GM12878 (cell line): ENCODE measurements around the gene GJB1. TPM values are rescaled to one million over a fixed set of nuclear protein-coding genes. Genes with fewer than 3 reads are reported as not detected.

Experiments
- ATAC-seq: fragments of 200-7000 bp; cut with Tn5 transposase; 3 replicates; pipeline ENCODE4 v1.9.1; 2020; ENCODE audit warnings: mild to moderate bottlenecking, moderate library complexity
- BruUV-seq: library from RNA; stranded (reverse); fragments of 400-500 nt; replicated peaks from 2 replicates; lab custom pipeline; 2021; lab: Mats Ljungman, UMichigan
- CTCF ChIA-PET: fragments of 300-600 bp; sonication (Branson Sonifier 250); formaldehyde crosslinking; extraction: SDS; loops from one replicate; lab custom pipeline; 2021; ENCODE audit warnings: inconsistent platforms; lab: Yijun Ruan, JAX
- POLR2A ChIA-PET: fragments of 350-600 bp; formaldehyde crosslinking; extraction: SDS; loops from one replicate; lab custom pipeline; 2021; ENCODE audit warnings: inconsistent platforms; lab: Charles Lee
- RAD21 ChIA-PET: fragments of 300-600 bp; sonication (Branson Sonifier 250); formaldehyde crosslinking; loops from one replicate; lab custom pipeline; 2023; ENCODE audit warnings: antibody characterized with exemption; ENCODE audit not compliant: unreplicated experiment; lab: Charles Lee
- SMC1A ChIA-PET: fragments of 300-600 bp; sonication (Branson Sonifier 250); formaldehyde crosslinking; loops from one replicate; lab custom pipeline; 2023; ENCODE audit not compliant: unreplicated experiment, uncharacterized antibody; lab: Charles Lee
- DNase-seq: peaks from one replicate; pipeline ENCODE4 v3.0.0-alpha.2; 2011; ENCODE audit warnings: low read depth, low spot score
- FAIRE-seq: peaks from 3 replicates; lab custom pipeline; 2011; peaks lifted over from hg19 to GRCh38; lab: Jason Lieb, UNC
- H2AFZ ChIP-seq: 2 replicates; pipeline ENCODE4 v1.6.0; 2011; ENCODE audit warnings: low read depth, low read length, control low read depth; ENCODE audit not compliant: control insufficient read depth
- H3K27ac ChIP-seq: 2 replicates; pipeline ENCODE4 v1.5.1; 2011; ENCODE audit warnings: control low read depth; ENCODE audit not compliant: control insufficient read depth, insufficient read depth
- H3K27me3 ChIP-seq, 2 experiments: replicated peaks in 1 of 2; 2 replicates each; pipeline versions ENCODE4 v1.6.0 to v1.6.1; 2011; ENCODE audit warnings: low read length in 1 of 2; ENCODE audit not compliant: control insufficient read depth in 2 of 2, insufficient read depth in 2 of 2
- H3K36me3 ChIP-seq, 2 experiments: 2 replicates each; pipeline ENCODE4 v1.5.1; 2011; ENCODE audit warnings: low read length in 1 of 2; ENCODE audit not compliant: control insufficient read depth in 2 of 2, insufficient read depth in 2 of 2
- H3K4me1 ChIP-seq: 2 replicates; pipeline ENCODE4 v1.6.1; 2011; ENCODE audit warnings: mild to moderate bottlenecking, low read length, moderate library complexity, mixed read lengths; ENCODE audit not compliant: control insufficient read depth, insufficient read depth
- H3K4me2 ChIP-seq: 2 replicates; pipeline ENCODE4 v1.6.0; 2011; ENCODE audit warnings: control low read depth; ENCODE audit not compliant: control insufficient read depth, insufficient read depth
- H3K4me3 ChIP-seq: fragments of 200-600 bp; sonication (generic); 2 replicates; pipeline ENCODE4 v1.5.1; 2016
- H3K79me2 ChIP-seq: 2 replicates; pipeline ENCODE4 v1.6.0; 2011; ENCODE audit warnings: low read length; ENCODE audit not compliant: control insufficient read depth, insufficient read depth
- H3K9ac ChIP-seq: 2 replicates; pipeline ENCODE4 v1.8.0; 2011; ENCODE audit warnings: low read length, control low read depth, mixed read lengths; ENCODE audit not compliant: control insufficient read depth, insufficient read depth
- H3K9me3 ChIP-seq: replicated peaks from 3 replicates; pipeline ENCODE4 v1.5.1; 2011; ENCODE audit warnings: mild to moderate bottlenecking, low read length; ENCODE audit not compliant: control insufficient read depth, insufficient read depth
- H4K20me1 ChIP-seq: 2 replicates; pipeline ENCODE4 v1.6.0; 2011; ENCODE audit not compliant: control insufficient read depth, insufficient read depth
- BCLAF1 ChIP-seq: fragments of 450-650 bp; IDR thresholded peaks from 2 replicates; pipeline ENCODE4 v1.6.1; 2017; ENCODE audit warnings: antibody characterized with exemption, mild to moderate bottlenecking, moderate library complexity
- CHD1 ChIP-seq: IDR thresholded peaks from 2 replicates; pipeline ENCODE4 v1.6.1; 2012; ENCODE audit warnings: low read depth, low read length, improper control_type of control experiment
- E4F1 ChIP-seq: fragments of 450-650 bp; IDR thresholded peaks from 2 replicates; pipeline ENCODE4 v1.6.1; 2018; ENCODE audit warnings: borderline replicate concordance, mild to moderate bottlenecking; ENCODE audit not compliant: partially characterized antibody
- EGR1 ChIP-seq, 2 experiments: IDR thresholded peaks; 1 replicate in 1 of 2; 2 replicates in 1 of 2; pipeline ENCODE4 v1.6.1; 2011 to 2012; ENCODE audit warnings: low read depth in 2 of 2, low read length in 2 of 2, borderline replicate concordance in 1 of 2, mild to moderate bottlenecking in 1 of 2, moderate library complexity in 1 of 2
- GATAD2B ChIP-seq: fragments of 450-650 bp; conservative IDR thresholded peaks from 2 replicates; pipeline ENCODE4 v1.6.1; 2017; ENCODE audit warnings: low read depth, mild to moderate bottlenecking, moderate library complexity
- HDAC2 ChIP-seq: fragments of 200-600 bp; sonication (generic); IDR thresholded peaks from 2 replicates; pipeline ENCODE4 v1.6.1; 2017
- HDGF ChIP-seq: fragments of 450-650 bp; IDR thresholded peaks from 2 replicates; pipeline ENCODE4 v1.6.1; 2016; ENCODE audit warnings: antibody characterized with exemption
- MAX ChIP-seq: IDR thresholded peaks from 2 replicates; pipeline ENCODE4 v1.6.1; 2012; ENCODE audit warnings: low read depth, low read length, improper control_type of control experiment
- NFIC ChIP-seq: IDR thresholded peaks from 2 replicates; pipeline ENCODE4 v1.6.1; 2012; ENCODE audit warnings: low read depth, mild to moderate bottlenecking, inconsistent platforms, low read length, moderate library complexity
- NKRF ChIP-seq: fragments of 450-650 bp; conservative IDR thresholded peaks from 2 replicates; pipeline ENCODE4 v1.6.1; 2017; ENCODE audit warnings: mild to moderate bottlenecking, moderate library complexity
- RBBP5 ChIP-seq: fragments of 200-600 bp; sonication (generic); conservative IDR thresholded peaks from 2 replicates; pipeline ENCODE4 v1.6.1; 2016
- RUNX3 ChIP-seq: IDR thresholded peaks from 2 replicates; pipeline ENCODE4 v1.6.1; 2012; ENCODE audit warnings: low read length, inconsistent platforms
- TAF1 ChIP-seq: IDR thresholded peaks from 2 replicates; pipeline ENCODE4 v1.6.1; 2011; ENCODE audit warnings: mild to moderate bottlenecking, low read depth, low read length, borderline replicate concordance
- USF1 ChIP-seq: IDR thresholded peaks from 2 replicates; pipeline ENCODE4 v1.6.1; 2011; ENCODE audit warnings: borderline replicate concordance, low read depth, mild to moderate bottlenecking, moderate library complexity, mixed read lengths, low read length; ENCODE audit not compliant: insufficient read depth; ENCODE audit errors: extremely low read length
- WGBS: methylation state at CpG from one replicate; pipeline ENCODE4 v1.1.6; 2016; ENCODE audit warnings: low lambda C conversion rate; ENCODE audit not compliant: insufficient replicate concordance, insufficient coverage; ENCODE audit errors: missing lambda C conversion rate; 5-methylcytosine and 5-hydroxymethylcytosine counted together
- in situ Hi-C: fragments of 300-500 bp; cut with MboI; formaldehyde crosslinking; loops from 9 replicates; pipeline ENCODE4 v1.14.3; 2018; ENCODE audit warnings: mixed read lengths
- intact Hi-C: fragments of 100-400 bp; cut with micrococcal nuclease; formaldehyde crosslinking; loops from one replicate; pipeline ENCODE4 v1.14.2; 2022; ENCODE audit not compliant: unreplicated experiment
- polyA plus RNA-seq, 11 experiments: library from polyadenylated mRNA; depleted of rRNA in 4 of 11; unstranded in 6 of 11; stranded (reverse) in 5 of 11; fragments of >200 nt; fragmentation: Nextera tagmentation in 4 of 11; fragmentation: Illumina TruSeq in 1 of 11; extraction: Ambion mirVana in 4 of 11; extraction: Trizol in 1 of 11; gene quantifications; 1 replicate in 1 of 11; 2 replicates in 10 of 11; pipeline versions ENCODE4 v1.2.1 to v1.2.3, GENCODE V29; 2011 to 2016; ENCODE audit warnings: inconsistent platforms in 2 of 11, missing spikeins in 2 of 11, low read depth in 1 of 11
- total RNA-seq, 4 experiments: library from RNA; depleted of rRNA in 3 of 4; stranded (reverse); fragments of >200 nt in 3 of 4; fragmentation: Illumina TruSeq in 1 of 4; extraction: Trizol in 1 of 4; gene quantifications; 2 replicates each; pipeline versions ENCODE4 v1.2.1 to v1.2.3, GENCODE V29; 2013 to 2021

GJB1 gene
- total and polyA plus RNA-seq, 10 of the 15 experiments (the other 5 are each of a cell fraction or from before 2014, with no cell fraction given) = not detected

GRCh38 chrX:71221145-71221544, 1.9 kb upstream of the GJB1 start (continued):
- TF ChIP-seq NKRF = no peak
- no peak for TF ChIP-seq HDAC2
- TF ChIP-seq RBBP5 = no peak

GRCh38 chrX:71224098-71224708, 1.2 kb downstream of the GJB1 start:
- Histone ChIP-seq H3K9me3 (no peaks in the 10 kb centered on the region), H3K36me3 (no peaks in the 10 kb centered on the region), H3K27me3 (no peaks in the 10 kb centered on the region), H3K4me2 (no peak overlapping the region), H3K9ac (no peak overlapping the region), H4K20me1 (no peaks in the 10 kb centered on the region), H3K4me3 (no peak overlapping the region), H2AFZ (no peak overlapping the region), H3K27ac (no peak overlapping the region), H3K79me2 (no peaks in the 10 kb centered on the region), H3K4me1 (no peaks in the 10 kb centered on the region)
- in situ Hi-C loops = no loop called here
- BruUV-seq = no TSS peak
- FAIRE-seq = no peak
- WGBS = 52% methylated on average over 30 of the region's 32 CpGs
- DNase-seq = no peak
- ChIA-PET SMC1A (no interaction called here), RAD21 (no interaction called here), POLR2A (no interaction called here), CTCF (no interaction called here)
- no peak for ATAC-seq
- intact Hi-C loops = no loop called here
- TF ChIP-seq GATAD2B = no peak
- no peak for TF ChIP-seq MAX
- TF ChIP-seq EGR1 (IDR thresholded peaks at IDR 0.05; ENCODE audit: borderline replicate concordance in 1 of 2, low read depth in 2 of 2, low read length in 2 of 2) = no peak
- TF ChIP-seq BCLAF1 = no peak
- no peak for TF ChIP-seq HDGF
- no peak for TF ChIP-seq USF1
- no peak for TF ChIP-seq E4F1
- TF ChIP-seq RUNX3 = no peak
- TF ChIP-seq NFIC = no peak
- TF ChIP-seq TAF1 = no peak
- TF ChIP-seq CHD1 = no peak
